ENCODE measurements around the gene PLEK2.

DNA sequence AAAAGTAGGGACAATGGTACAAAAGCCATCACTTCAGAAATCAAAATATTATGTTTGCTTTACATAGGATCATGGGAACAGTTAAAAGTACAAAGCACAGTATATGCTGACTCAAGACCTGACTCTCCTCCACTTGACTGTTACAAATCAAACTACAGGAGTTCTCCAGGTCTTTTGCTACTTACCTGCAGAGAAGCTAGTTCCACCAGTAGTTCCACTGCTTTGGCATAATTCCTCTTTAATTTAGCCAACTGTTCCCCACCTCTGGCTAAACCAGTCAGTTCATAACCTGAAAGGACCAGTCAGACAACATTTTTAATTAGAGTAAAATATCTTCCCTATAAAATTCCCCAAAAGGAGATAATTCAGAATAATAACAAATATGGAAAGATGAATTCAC is 66.4 kb downstream of the PLEK2 start:
- TF ChIP-seq, protein P1, sequence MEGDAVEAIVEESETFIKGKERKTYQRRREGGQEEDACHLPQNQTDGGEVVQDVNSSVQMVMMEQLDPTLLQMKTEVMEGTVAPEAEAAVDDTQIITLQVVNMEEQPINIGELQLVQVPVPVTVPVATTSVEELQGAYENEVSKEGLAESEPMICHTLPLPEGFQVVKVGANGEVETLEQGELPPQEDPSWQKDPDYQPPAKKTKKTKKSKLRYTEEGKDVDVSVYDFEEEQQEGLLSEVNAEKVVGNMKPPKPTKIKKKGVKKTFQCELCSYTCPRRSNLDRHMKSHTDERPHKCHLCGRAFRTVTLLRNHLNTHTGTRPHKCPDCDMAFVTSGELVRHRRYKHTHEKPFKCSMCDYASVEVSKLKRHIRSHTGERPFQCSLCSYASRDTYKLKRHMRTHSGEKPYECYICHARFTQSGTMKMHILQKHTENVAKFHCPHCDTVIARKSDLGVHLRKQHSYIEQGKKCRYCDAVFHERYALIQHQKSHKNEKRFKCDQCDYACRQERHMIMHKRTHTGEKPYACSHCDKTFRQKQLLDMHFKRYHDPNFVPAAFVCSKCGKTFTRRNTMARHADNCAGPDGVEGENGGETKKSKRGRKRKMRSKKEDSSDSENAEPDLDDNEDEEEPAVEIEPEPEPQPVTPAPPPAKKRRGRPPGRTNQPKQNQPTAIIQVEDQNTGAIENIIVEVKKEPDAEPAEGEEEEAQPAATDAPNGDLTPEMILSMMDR (IDR thresholded peaks at IDR 0.05), result no peak
- TF ChIP-seq POLR2A (IDR thresholded peaks at IDR 0.05) (no peak), POLR2AphosphoS5 (IDR thresholded peaks at IDR 0.05) (peak; percentile 74)

All from prostate gland (tissue), 2 donors.